ENCODE data around the gene NUDT8.

NUDT8 gene

DNA sequence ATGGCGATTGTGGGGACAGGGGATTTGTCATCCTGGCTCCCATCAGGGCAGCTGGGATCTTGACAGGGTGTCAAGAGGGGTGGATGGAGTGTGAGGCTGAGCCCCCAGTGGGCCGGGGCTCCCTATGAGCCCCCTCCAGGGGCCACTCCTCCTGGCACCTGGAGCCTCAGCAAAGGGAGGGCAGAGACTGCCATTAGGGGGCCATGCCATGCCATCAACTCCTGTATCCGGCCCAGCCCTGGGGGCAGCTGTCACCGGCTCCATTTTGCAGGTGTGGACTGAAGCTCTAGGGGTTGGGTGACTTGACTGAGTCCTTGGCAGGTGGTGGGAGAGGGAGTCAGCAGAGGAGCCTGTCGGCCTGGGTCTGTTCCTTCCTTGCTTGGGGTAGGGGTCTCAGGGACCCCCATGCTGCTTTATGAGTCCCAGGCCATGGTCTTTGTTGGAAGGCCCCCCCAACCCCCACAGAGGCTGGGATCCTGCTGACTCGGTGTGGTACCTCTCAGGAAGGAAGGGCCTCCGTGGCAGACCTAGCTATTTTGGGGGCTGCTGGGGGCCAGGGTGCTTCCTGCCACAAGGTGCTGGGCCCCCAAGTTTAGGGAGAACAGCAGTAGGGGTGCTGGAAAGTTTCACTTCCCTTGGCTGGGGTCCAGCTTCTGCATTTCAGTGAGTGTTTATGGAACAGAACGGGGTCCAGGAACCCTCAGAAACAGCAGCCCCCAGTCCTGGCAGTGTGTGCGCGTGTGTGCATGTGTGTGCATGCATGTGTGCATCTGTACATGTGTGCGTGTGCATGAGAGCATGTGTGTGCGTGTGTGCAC is 19.3 kb upstream of the NUDT8 start:
- TF ChIP-seq, protein P1, sequence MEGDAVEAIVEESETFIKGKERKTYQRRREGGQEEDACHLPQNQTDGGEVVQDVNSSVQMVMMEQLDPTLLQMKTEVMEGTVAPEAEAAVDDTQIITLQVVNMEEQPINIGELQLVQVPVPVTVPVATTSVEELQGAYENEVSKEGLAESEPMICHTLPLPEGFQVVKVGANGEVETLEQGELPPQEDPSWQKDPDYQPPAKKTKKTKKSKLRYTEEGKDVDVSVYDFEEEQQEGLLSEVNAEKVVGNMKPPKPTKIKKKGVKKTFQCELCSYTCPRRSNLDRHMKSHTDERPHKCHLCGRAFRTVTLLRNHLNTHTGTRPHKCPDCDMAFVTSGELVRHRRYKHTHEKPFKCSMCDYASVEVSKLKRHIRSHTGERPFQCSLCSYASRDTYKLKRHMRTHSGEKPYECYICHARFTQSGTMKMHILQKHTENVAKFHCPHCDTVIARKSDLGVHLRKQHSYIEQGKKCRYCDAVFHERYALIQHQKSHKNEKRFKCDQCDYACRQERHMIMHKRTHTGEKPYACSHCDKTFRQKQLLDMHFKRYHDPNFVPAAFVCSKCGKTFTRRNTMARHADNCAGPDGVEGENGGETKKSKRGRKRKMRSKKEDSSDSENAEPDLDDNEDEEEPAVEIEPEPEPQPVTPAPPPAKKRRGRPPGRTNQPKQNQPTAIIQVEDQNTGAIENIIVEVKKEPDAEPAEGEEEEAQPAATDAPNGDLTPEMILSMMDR (IDR thresholded peaks at IDR 0.05; ENCODE audit: insufficient read depth, missing control alignments): no peak
- FAIRE-seq (no peak), DNase-seq (ENCODE audit: insufficient read length, low spot score) (no peak)

DNA sequence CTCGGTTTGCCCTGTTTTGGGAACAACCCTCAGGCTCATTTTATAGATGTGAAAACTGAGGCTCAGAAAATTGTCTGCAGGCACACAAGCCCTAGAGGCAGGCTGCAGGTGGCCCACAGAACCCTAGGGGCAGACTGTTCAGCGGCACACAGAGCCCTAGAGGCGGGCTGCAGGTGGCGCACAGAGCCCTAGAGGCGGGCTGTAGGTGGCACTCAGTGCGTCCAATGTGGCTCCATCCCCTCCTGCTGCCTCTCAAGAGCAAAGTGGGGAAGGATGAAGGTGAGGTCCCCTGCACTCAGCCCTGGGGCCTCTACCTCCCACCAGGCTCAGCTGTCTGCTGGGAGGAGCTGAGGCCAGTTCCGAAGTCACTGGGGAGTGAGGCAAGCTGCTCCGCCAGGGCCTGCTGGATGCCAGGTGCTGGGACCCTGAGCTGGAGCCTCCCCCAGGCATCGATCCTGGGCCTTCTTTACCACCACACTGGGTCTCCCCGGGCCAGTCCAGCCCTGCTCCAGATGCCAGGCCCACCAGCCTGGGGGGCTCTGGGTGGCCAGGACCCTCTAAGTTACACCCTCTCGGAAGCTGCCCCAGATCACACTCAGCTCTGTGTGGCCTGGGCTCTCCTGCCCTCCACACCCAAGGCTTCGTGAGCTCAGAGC is 18.5 kb upstream of the NUDT8 start:
- DNase-seq (ENCODE audit: insufficient read length, low spot score) (no peak), FAIRE-seq (no peak)
- TF ChIP-seq, protein P1 (IDR thresholded peaks at IDR 0.05; ENCODE audit: insufficient read depth, missing control alignments): peak; percentile 47

DNA sequence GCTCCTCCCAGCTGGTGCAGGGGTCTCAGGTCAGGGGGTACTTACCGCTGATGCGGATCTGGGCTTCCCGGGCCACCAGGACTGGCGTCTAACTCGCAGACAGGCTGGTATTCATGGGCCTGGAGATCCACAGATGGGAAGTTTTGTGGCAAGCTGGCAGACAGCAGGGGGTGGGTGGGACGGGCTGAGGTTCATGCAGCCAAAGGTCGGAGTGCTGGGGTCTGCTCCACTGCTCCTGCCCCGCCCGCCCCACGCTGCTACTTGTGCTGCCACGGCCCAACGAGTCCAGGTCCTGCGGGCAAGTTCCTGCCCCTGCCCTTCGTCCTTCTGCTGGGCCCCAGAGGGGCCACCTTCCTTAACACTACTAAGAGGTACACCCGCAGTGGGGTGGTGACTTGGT is 17.7 kb upstream of the NUDT8 start:
- DNase-seq (ENCODE audit: insufficient read length, low spot score): no peak
- TF ChIP-seq, protein P1 (IDR thresholded peaks at IDR 0.05; ENCODE audit: insufficient read depth, missing control alignments): no peak
- no peak for FAIRE-seq

DNA sequence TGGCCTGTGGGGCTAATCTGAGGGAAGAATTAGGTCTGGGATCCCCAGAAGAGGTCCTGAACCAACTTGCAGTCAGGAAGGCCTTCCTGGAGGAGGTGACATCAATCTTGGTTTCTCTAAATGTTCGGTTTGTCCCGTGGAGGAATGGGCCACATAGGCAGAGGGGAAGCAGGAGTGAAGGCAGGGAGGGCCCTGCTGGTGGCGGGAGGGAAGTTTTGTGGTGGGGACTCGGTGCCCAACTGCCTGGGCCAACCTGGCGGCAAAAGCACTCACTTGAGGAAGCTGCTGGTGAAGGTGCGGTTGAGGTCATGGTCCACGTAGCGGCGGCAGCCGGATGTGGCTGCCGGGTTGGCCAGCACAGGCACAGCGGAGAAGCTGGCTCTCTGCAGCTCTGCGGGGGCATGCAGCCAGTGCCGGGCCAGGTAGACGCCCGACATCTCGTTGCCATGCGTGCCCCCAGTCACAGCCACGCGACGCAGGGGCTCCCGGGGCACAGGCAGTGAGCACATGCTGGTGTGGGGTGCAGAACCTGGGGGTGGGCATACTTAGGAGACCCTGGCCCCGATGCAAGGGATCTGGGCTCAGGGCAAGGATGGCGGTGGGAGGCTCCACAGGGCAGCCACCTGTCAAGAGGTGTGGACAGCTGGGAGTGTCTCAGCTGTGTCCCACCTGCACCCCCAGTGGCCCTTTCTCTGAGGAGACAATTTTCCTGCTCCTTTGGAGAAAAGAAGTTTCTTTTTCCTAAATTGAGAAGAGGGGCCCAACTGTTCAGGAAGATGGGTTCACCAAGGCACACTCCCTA is 17.0 kb upstream of the NUDT8 start:
- no peak for DNase-seq (ENCODE audit: insufficient read length, low spot score)
- no peak for FAIRE-seq
- TF ChIP-seq, protein P1 (IDR thresholded peaks at IDR 0.05; ENCODE audit: insufficient read depth, missing control alignments): no peak

DNA sequence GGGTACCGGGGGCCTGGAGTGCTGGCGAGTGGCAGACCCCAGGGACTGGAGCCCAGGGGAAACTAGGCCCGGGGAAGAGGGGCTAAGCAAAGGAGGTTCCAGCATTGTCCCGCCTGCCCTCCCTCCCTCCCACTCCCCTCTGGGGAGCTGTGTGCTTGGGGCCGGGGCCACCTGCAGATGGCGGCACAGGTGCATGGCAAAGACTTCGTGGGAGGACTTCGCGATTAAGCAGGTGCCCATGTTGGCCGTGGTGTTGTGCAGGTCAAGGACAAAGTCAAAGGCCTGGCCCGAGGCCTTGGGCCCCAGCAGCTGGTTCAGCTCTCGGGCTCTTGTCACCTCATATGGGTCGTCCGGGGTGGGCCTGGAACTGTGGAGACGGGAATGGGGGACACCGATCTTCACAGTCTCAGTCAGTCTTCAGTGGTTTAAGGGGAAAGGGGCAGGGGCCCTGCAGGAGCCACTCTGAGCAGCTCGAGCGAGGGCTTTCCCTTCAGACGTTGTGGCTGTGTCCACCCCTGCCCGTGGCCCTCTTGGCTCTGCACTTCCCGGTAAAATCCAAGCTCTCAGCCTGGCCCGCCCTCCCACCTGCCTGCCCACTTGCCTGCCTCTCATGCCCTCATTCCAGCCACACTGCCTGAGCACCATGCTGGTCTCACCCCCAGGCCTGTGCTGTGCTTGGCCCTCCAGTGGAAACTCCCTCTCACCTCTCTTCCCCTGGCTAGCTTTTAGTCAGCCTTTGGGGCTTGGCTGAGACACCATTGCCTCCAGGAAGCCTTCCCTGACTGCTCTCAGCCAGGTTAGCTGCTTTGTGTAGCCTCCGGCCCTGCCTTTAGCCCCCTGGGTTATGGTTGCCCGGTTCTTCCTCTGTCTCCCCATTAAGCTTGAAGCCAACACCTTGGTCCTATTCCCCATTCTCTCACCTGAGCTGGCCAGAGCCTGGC is 16.1 kb upstream of the NUDT8 start:
- DNase-seq (ENCODE audit: insufficient read length, low spot score) (no peak), FAIRE-seq (no peak)

More for the DNA sequence above, 16.1 kb upstream of the NUDT8 start:
- TF ChIP-seq, protein P1 (IDR thresholded peaks at IDR 0.05; ENCODE audit: insufficient read depth, missing control alignments): no peak

Data from D721Med (cell line).